Transverse colon (tissue), 4 donors: ENCODE results near the gene PLEKHA6. TPM values are rescaled to one million over a fixed set of nuclear protein-coding genes. Genes with fewer than 3 reads are reported as not detected.
A peak's percentile ranks its signal among the peaks of the same experiment; 100 is the strongest.

Source experiments
- DNase-seq: peaks from one replicate; pipeline ENCODE4 v3.0.0-alpha.2; 2019
- H3K27ac ChIP-seq, 4 donors: fragments of 200-600 bp; sonication (generic); 2 replicates each; pipeline ENCODE4 v1.5.1; 2016 to 2018; ENCODE audit warnings: inconsistent platforms in 4 of 4
- H3K27me3 ChIP-seq: fragments of 200-600 bp; sonication (generic); 2 replicates; pipeline ENCODE4 v1.5.1; 2017; ENCODE audit warnings: inconsistent platforms
- H3K36me3 ChIP-seq, 4 donors: fragments of 200-600 bp; sonication (generic); 2 replicates each; pipeline ENCODE4 v1.5.1; 2017 to 2019; ENCODE audit warnings: inconsistent platforms in 4 of 4
- H3K4me1 ChIP-seq, 4 donors: fragments of 200-600 bp; sonication (generic); 2 replicates each; pipeline ENCODE4 v1.5.1; 2017 to 2020; ENCODE audit warnings: inconsistent platforms in 4 of 4
- H3K4me3 ChIP-seq, 4 donors: fragments of 200-600 bp; sonication (generic); 1 replicate in 1 of 4; 2 replicates in 3 of 4; pipeline versions ENCODE4 v1.5.1 to v1.6.1; 2017 to 2019; ENCODE audit warnings: inconsistent platforms in 4 of 4
- H3K9me3 ChIP-seq, 2 donors: fragments of 200-600 bp; sonication (generic); 2 replicates each; pipeline ENCODE4 v1.5.1; 2017 to 2019; ENCODE audit warnings: inconsistent platforms in 2 of 2
- EP300 ChIP-seq: sonication (generic); formaldehyde crosslinking; IDR thresholded peaks from one replicate; pipeline ENCODE4 v1.6.1; 2017; ENCODE audit warnings: antibody characterized with exemption, low read depth
- POLR2A ChIP-seq: fragments of 450-650 bp; IDR thresholded peaks from one replicate; pipeline ENCODE4 v1.6.1; 2016; ENCODE audit warnings: antibody characterized with exemption, mild to moderate bottlenecking, moderate library complexity
- POLR2AphosphoS5 ChIP-seq, 3 donors: sonication (generic); formaldehyde crosslinking; IDR thresholded peaks; one replicate each; pipeline ENCODE4 v1.6.1; 2016; ENCODE audit warnings: antibody characterized with exemption in 3 of 3
- WGBS, 2 donors: methylation state at CpG; one replicate each; pipeline ENCODE4 v1.1.5; 2018; ENCODE audit warnings: low coverage in 1 of 2; 5-methylcytosine and 5-hydroxymethylcytosine counted together
- in situ Hi-C, 4 donors: fragments of 200-750 bp; cut with MboI; loops; one replicate each; pipeline versions ENCODE4 v1.15.0 to v1.15.1; 2017; ENCODE audit warnings: low sequenced_read_pairs in 3 of 4, low pct_ligation_motif_present in 1 of 4, low pct_unique_long_range_greater_than_20kb in 1 of 4
- intact Hi-C: fragments of 100-400 bp; cut with DNase I; formaldehyde crosslinking; loops from one replicate; pipeline ENCODE4 v1.15.1; 2023; ENCODE audit warnings: low total_unique reads
- total RNA-seq, 4 donors: library from RNA; depleted of rRNA; stranded (reverse); fragments of >200 nt; gene quantifications; one replicate each; pipeline ENCODE4 v1.1.0, GENCODE V29; 2016
- TF ChIP-seq, protein P1 (sequence below), 5 experiments: fragments of 200-600 bp in 3 of 5; fragments of 450-650 bp in 2 of 5; sonication (generic) in 3 of 5; IDR thresholded peaks; 1 replicate in 2 of 5; 2 replicates in 3 of 5; pipeline ENCODE4 v1.5.1; 2016 to 2017; ENCODE audit warnings: antibody characterized with exemption in 5 of 5, inconsistent platforms in 3 of 5, mild to moderate bottlenecking in 2 of 5, moderate library complexity in 1 of 5

The PLEKHA6 gene
- total RNA-seq, 4 donors from 2014 or later = 58.7 to 209 (median 97.9) TPM

DNA sequence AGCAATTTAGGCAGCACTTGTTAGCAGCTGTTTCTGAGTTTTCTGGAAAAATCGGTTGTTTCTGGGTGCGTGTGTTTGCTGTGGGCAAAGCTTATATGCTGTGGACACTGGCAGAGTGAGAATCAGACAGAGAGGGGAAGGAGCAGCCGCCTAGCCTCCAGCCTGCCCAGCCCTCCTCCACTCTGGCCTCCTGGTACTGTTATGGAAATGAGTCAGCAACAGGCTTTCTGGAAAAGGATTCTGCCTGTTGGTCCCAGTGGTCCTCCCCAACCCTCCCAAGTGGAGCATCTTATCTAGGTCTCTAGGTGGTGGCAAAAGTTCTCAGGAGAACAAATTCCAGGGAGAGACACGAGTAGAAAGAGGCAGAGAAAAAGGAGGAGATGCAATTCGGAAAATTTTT lies 103.8 kb downstream of the PLEKHA6 start:
- Histone ChIP-seq H3K27me3 (no peaks in the 10 kb centered on the region), H3K36me3 (peaks cover 0 to 23% (median 0%) of the 10 kb centered on the region in 4 donors), H3K27ac (peak overlapping the region in 1 of 4 donors; percentile 14), H3K4me3 (no peak overlapping the region), H3K9me3 (no peaks in the 10 kb centered on the region), H3K4me1 (no peaks in the 10 kb centered on the region)
- 63 to 83% methylated on average over 4 to 5 of the region's 5 CpGs for WGBS, 2 donors
- in situ Hi-C loops = loop anchor here in 1 of 4 donors (25.0 kb wide), 1 partner anchor 106 kb away; the partner anchor contains the start of gene PLEKHA6
- intact Hi-C loops = no loop called here
- no peak for DNase-seq
- no peak for TF ChIP-seq POLR2AphosphoS5 (IDR thresholded peaks at IDR 0.05)
- no peak for TF ChIP-seq POLR2A
- TF ChIP-seq, protein P1, sequence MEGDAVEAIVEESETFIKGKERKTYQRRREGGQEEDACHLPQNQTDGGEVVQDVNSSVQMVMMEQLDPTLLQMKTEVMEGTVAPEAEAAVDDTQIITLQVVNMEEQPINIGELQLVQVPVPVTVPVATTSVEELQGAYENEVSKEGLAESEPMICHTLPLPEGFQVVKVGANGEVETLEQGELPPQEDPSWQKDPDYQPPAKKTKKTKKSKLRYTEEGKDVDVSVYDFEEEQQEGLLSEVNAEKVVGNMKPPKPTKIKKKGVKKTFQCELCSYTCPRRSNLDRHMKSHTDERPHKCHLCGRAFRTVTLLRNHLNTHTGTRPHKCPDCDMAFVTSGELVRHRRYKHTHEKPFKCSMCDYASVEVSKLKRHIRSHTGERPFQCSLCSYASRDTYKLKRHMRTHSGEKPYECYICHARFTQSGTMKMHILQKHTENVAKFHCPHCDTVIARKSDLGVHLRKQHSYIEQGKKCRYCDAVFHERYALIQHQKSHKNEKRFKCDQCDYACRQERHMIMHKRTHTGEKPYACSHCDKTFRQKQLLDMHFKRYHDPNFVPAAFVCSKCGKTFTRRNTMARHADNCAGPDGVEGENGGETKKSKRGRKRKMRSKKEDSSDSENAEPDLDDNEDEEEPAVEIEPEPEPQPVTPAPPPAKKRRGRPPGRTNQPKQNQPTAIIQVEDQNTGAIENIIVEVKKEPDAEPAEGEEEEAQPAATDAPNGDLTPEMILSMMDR (IDR thresholded peaks at IDR 0.05) = no peak
- TF ChIP-seq EP300 = no peak

DNA sequence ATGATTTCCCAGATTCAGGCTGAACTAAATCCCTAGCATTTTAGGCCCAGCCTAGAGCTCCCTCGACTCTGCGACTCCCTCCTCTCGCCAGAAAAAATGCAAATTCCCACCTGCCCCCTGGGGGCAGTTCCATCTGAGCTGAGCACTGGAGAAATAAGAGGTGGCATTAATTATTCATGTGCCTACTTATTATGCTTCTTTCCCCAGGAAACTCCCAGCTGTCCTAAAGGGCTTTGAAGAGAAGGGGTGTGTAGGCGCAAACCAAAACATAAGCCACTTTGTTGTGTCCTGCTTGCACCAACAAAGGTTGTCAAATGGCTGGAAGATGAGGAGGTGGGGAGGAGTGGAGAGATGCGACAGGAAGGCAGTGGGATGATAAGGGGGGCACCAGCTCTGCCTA lies 104.5 kb downstream of the PLEKHA6 start:
- 67 to 75% methylated on average over 2 to 5 of the region's 5 CpGs for WGBS, 2 donors
- in situ Hi-C loops (loop anchor here in 1 of 4 donors (25.0 kb wide), 1 partner anchor 107 kb away; the partner anchor contains the start of gene PLEKHA6), intact Hi-C loops (no loop called here)
- peaks cover 0 to 23% (median 0%) of the 10 kb centered on the region in 4 donors for H3K36me3 ChIP-seq
- TF ChIP-seq EP300 = no peak
- TF ChIP-seq, protein P1 (IDR thresholded peaks at IDR 0.05) = no peak
- TF ChIP-seq POLR2A = no peak
- no peak for TF ChIP-seq POLR2AphosphoS5 (IDR thresholded peaks at IDR 0.05)
- H3K27ac ChIP-seq = peak overlapping the region in 1 of 4 donors; percentile 14
- H3K27me3 ChIP-seq = no peaks in the 10 kb centered on the region
- H3K9me3 ChIP-seq = no peaks in the 10 kb centered on the region
- no peaks in the 10 kb centered on the region for H3K4me1 ChIP-seq
- DNase-seq = no peak
- no peak overlapping the region for H3K4me3 ChIP-seq

DNA sequence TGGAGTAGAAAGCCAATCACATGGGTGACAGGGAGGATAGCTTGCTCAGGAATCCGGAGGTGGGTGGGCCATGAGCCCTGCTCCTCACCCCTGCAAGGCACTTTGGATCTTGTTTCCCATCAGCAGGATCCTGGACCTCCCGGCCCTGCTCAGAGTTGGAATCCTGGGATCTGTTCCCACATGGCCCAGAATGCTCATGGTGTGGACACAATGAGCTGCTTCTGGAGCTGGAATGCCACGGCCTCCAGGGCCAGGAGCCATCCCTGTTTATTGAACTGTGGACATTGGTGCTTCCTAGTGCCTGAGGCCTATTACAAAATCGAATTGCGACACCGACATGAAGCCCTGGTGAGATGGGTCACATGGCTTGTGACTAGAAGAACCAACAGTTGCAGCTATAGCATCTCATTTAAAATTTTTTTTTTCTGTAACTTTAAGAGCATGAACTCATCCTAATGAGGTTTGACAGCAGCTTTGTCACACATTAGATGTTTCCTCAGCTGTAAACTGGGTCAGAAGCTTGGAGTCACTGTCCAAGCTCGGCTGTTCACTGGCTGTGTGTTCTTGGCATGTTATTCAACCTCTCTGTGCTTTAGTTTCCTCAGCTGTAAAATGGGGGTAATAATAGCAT lies 105.6 kb downstream of the PLEKHA6 start:
- no peak overlapping the region for H3K4me3 ChIP-seq
- intact Hi-C loops (no loop called here), in situ Hi-C loops (loop anchor here in 1 of 4 donors (25.0 kb wide), 1 partner anchor 108 kb away; the partner anchor contains the start of gene PLEKHA6)
- no peaks in the 10 kb centered on the region for H3K4me1 ChIP-seq
- TF ChIP-seq, protein P1 (IDR thresholded peaks at IDR 0.05) = no peak
- peak in 1 of 3 donors; percentile 52 for TF ChIP-seq POLR2AphosphoS5 (IDR thresholded peaks at IDR 0.05)
- 74% methylated on average over 7 of the region's 7 CpGs; no CpG with 5 or more reads in 1 of the 2 donors for WGBS, 2 donors
- H3K36me3 ChIP-seq = peaks cover 0 to 18% (median 0%) of the 10 kb centered on the region in 4 donors
- peak overlapping the region in 1 of 4 donors; percentile 37 for H3K27ac ChIP-seq
- H3K27me3 ChIP-seq = no peaks in the 10 kb centered on the region
- peak; percentile 41 for DNase-seq
- H3K9me3 ChIP-seq = no peaks in the 10 kb centered on the region

DNA sequence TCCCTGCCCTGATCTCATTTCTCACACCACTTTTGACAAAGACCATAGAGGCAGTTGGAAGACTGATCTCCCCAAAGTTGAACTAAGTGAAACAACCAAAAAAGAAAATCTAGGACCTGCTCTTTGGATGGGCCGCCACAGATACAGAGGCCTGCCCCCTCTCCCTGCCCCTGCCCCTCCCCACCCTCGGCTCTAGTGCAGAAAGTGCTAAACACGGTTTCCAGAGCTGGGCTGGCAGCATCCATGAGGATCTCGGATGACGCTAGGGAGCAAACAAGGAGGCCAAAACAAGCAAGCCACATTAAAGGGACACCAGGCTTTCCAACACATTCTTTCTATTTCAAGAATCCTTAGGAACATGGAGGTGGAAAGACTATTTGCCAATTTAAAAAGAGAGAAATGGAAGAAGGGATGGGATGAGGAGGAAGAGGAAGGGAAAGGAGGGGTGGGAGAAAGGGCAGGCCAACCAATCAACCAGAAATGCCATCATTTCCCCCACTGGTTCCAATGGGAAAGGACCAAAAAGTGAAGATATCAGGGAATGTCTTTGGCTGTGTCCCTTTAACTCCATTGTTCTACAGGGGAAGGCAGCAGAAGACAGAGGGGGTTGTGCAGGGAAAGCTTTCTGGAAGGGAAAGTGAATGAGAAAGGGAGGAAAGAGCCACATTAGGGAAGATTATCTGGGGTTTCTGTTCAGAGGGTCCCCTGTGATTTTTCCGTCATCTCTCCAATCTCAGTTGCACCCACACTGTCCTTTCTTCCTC lies 107.6 kb downstream of the PLEKHA6 start:
- no peaks in the 10 kb centered on the region for H3K9me3 ChIP-seq
- intact Hi-C loops = no loop called here
- TF ChIP-seq EP300 (no peak), POLR2AphosphoS5 (IDR thresholded peaks at IDR 0.05) (no peak), POLR2A (no peak)
- TF ChIP-seq, protein P1 (IDR thresholded peaks at IDR 0.05) = no peak
- H3K4me3 ChIP-seq = no peak overlapping the region
- no peaks in the 10 kb centered on the region for H3K27me3 ChIP-seq
- 83 to 100% methylated on average over 3 to 6 of the region's 6 CpGs for WGBS, 2 donors
- no peak overlapping the region for H3K27ac ChIP-seq
- peaks cover 0 to 13% (median 0%) of the 10 kb centered on the region in 4 donors for H3K36me3 ChIP-seq
- DNase-seq = no peak
- in situ Hi-C loops = loop anchor here in 1 of 4 donors (25.0 kb wide), 1 partner anchor 110 kb away; the partner anchor contains the start of gene PLEKHA6
- H3K4me1 ChIP-seq = no peaks in the 10 kb centered on the region
